Heart left ventricle (tissue), 16 donors: ENCODE measurements around the gene TMEM126B. TPM values are rescaled to one million over a fixed set of nuclear protein-coding genes. Genes with fewer than 3 reads are reported as not detected.
A peak's percentile ranks its signal among the peaks of the same experiment; 100 is the strongest.

ENCODE experiments used
- ATAC-seq, 4 donors: fragments of 200-7000 bp; cut with Tn5 transposase; one replicate each; pipeline ENCODE4 v1.9.1; 2020 to 2022; ENCODE audit warnings: moderate library complexity in 4 of 4, mild to moderate bottlenecking in 3 of 4, moderate number of reproducible peaks in 1 of 4
- DNase-seq, 5 donors: peaks; one replicate each; pipeline ENCODE4 v3.0.0-alpha.2; 2020
- H3K27ac ChIP-seq, 12 donors: fragments of 200-600 bp; sonication (generic) in 4 of 12; one replicate each; pipeline versions ENCODE4 v1.5.0 to v1.8.0; 2016 to 2022; ENCODE audit warnings: mild to moderate bottlenecking in 2 of 12
- H3K27me3 ChIP-seq, 9 donors: fragments of 200-600 bp; sonication (generic) in 2 of 9; one replicate each; pipeline versions ENCODE4 v1.5.1 to v1.8.0; 2016 to 2022; ENCODE audit warnings: mild to moderate bottlenecking in 3 of 9
- H3K36me3 ChIP-seq, 9 donors: fragments of 200-600 bp; sonication (generic) in 2 of 9; one replicate each; pipeline versions ENCODE4 v1.5.0 to v1.8.0; 2018 to 2022; ENCODE audit warnings: mild to moderate bottlenecking in 2 of 9
- H3K4me1 ChIP-seq, 12 donors: fragments of 200-600 bp; sonication (generic) in 4 of 12; one replicate each; pipeline versions ENCODE4 v1.5.0 to v1.8.0; 2016 to 2022; ENCODE audit warnings: mild to moderate bottlenecking in 3 of 12
- H3K4me3 ChIP-seq, 12 donors: fragments of 200-600 bp; sonication (generic) in 4 of 12; one replicate each; pipeline versions ENCODE4 v1.5.0 to v1.8.0; 2017 to 2022; ENCODE audit warnings: mild to moderate bottlenecking in 9 of 12, moderate library complexity in 4 of 12
- H3K9me3 ChIP-seq, 12 donors: fragments of 200-600 bp; sonication (generic) in 4 of 12; one replicate each; pipeline versions ENCODE4 v1.5.0 to v1.8.0; 2016 to 2022; ENCODE audit warnings: mild to moderate bottlenecking in 1 of 12
- CTCF ChIP-seq, 12 donors: fragments of 200-600 bp; sonication (generic) in 4 of 12; IDR thresholded peaks; one replicate each; pipeline versions ENCODE4 v1.5.0 to v1.8.0; 2018 to 2022; ENCODE audit warnings: antibody characterized with exemption in 12 of 12, mild to moderate bottlenecking in 5 of 12
- POLR2A ChIP-seq, 2 donors: fragments of 450-650 bp; IDR thresholded peaks; one replicate each; pipeline ENCODE4 v1.6.1; 2017; ENCODE audit warnings: antibody characterized with exemption in 2 of 2, mild to moderate bottlenecking in 2 of 2, moderate library complexity in 2 of 2
- WGBS, 4 donors: extraction: QIAGEN DNeasy Blood & Tissue Kit in 2 of 4; methylation state at CpG; one replicate each; pipeline versions ENCODE4 v1.1.5 to v1.1.7; 2013 to 2018; 5-methylcytosine and 5-hydroxymethylcytosine counted together
- intact Hi-C, 10 donors: fragments of 100-400 bp; cut with DNase I; formaldehyde crosslinking; loops; one replicate each; pipeline versions ENCODE4 v1.11.1 to v1.14.2; 2022
- polyA plus RNA-seq, 2 donors: library from polyadenylated mRNA; stranded (reverse); fragments of 200-250 nt; gene quantifications; one replicate each; pipeline ENCODE4 v1.2.3, GENCODE V29; 2013
- total RNA-seq, 9 donors: library from RNA; depleted of rRNA in 2 of 9; stranded (reverse); fragments of >200 nt in 2 of 9; fragmentation: NEBNext Ultra II Directional in 3 of 9; extraction: Animal tissue kit (Norgen Biotek cat#: 25700) in 3 of 9; gene quantifications; one replicate each; pipeline versions ENCODE4 v1.1.0 to v1.2.4, GENCODE V29; 2016 to 2023
- donor health status: ischemic (EF 13 %, LVEDD 7.1; RV severe dilation, severe dysfunction).
- donor health status: healthy with polysubstance abuse.
- donor health status: DM: no; HTN: yes; CAD: no.
- donor health status: DM: no; HTN: no; CAD: no.
- donor health status: ischemic (EF 25% LVEDD 6.9; RV normal size, moderate dysfunction).
- donor health status: ischemic (EF 25% LVEDD 5.7; RV mildly dilated, moderate dysfunction).
- donor health status: healthy.
- donor health status: DM: yes; HTN: yes; CAD: no.
- donor health status: ischemic (EF 35%, LVEDD 5.7; RV mildly dilated, moderate dysfunction).
- donor health status: nonischemic (EF 11% LVEDD 7.7; RV severe dilation, severe dysfunction).
- donor health status: DM: yes; HTN: yes; CAD: no.
- donor health status: PGD.
- donor health status: ischemic (EF 29% LVEDD 5.4; RV normal size, mild dysfunction).
- donor health status: nonischemic (EF 23%, LVEDD 6.1; RV moderate dilation, normal function).

Gene TMEM126B
- total and polyA plus RNA-seq, 11 donors, result 42.7 to 129 (median 52.4) TPM

GRCh38 chr11:85590848-85591483 is 37.4 kb upstream of the TMEM126B start:
- WGBS, 4 donors, result 77 to 80% (median 78%) methylated on average over 4 of the region's 4 CpGs
- no peaks in the 10 kb centered on the region for H3K27me3 ChIP-seq
- ATAC-seq, result no peak
- H3K36me3 ChIP-seq, result peaks cover 0 to 4% (median 0%) of the 10 kb centered on the region in 9 donors
- H3K27ac ChIP-seq, result no peak overlapping the region
- intact Hi-C loops, result loop anchor here in 8 of 10 donors (5.0 to 10.0 kb wide), 7 partner anchors 74 to 624 kb away; partner anchors contain the start of genes CCDC83 (in 1 of the 8), CREBZF (in 1 of the 8) and SYTL2 (in 1 of the 8)
- H3K9me3 ChIP-seq, result peaks cover 0 to 8% (median 0%) of the 10 kb centered on the region in 12 donors
- no peak for DNase-seq
- no peaks in the 10 kb centered on the region for H3K4me1 ChIP-seq
- TF ChIP-seq POLR2A (IDR thresholded peaks at IDR 0.05), result no peak
- TF ChIP-seq CTCF (IDR thresholded peaks at IDR 0.05), result peak in 9 of 12 donors; percentile 12 to 51 (median 25)
- H3K4me3 ChIP-seq, result no peak overlapping the region

GRCh38 chr11:85595285-85595884 is 33.0 kb upstream of the TMEM126B start:
- Histone ChIP-seq H3K36me3 (no peaks in the 10 kb centered on the region), H3K27me3 (no peaks in the 10 kb centered on the region), H3K9me3 (no peaks in the 10 kb centered on the region), H3K4me3 (no peak overlapping the region), H3K4me1 (no peaks in the 10 kb centered on the region), H3K27ac (no peak overlapping the region)
- intact Hi-C loops, result loop anchor here in 9 of 10 donors (5.0 to 10.0 kb wide), 7 partner anchors 69 to 619 kb away; partner anchors contain the start of genes CCDC83 (in 1 of the 9), CREBZF (in 1 of the 9) and SYTL2 (in 1 of the 9)
- no peak for DNase-seq
- ATAC-seq, result peak in 1 of 4 donors; percentile 57
- no peak for TF ChIP-seq POLR2A (IDR thresholded peaks at IDR 0.05)
- peak; percentile 43 to 78 (median 63) for TF ChIP-seq CTCF (IDR thresholded peaks at IDR 0.05)

- no peak for ATAC-seq
- no peak overlapping the region for H3K4me3 ChIP-seq
- no peaks in the 10 kb centered on the region for H3K36me3 ChIP-seq
- H3K27ac ChIP-seq, result no peak overlapping the region
- H3K27me3 ChIP-seq, result no peaks in the 10 kb centered on the region
- WGBS, 4 donors, result 66 to 82% (median 78%) methylated on average over 2 of the region's 2 CpGs
- intact Hi-C loops, result loop anchor here in 9 of 10 donors (5.0 to 10.0 kb wide), 7 partner anchors 68 to 618 kb away; partner anchors contain the start of genes CCDC83 (in 1 of the 9), CREBZF (in 1 of the 9) and SYTL2 (in 1 of the 9)
- no peaks in the 10 kb centered on the region for H3K9me3 ChIP-seq
- TF ChIP-seq CTCF (IDR thresholded peaks at IDR 0.05) (no peak), POLR2A (IDR thresholded peaks at IDR 0.05) (no peak)
- no peak for DNase-seq
- H3K4me1 ChIP-seq, result no peaks in the 10 kb centered on the region
Observed at GRCh38 chr11:85596886-85597285, 31.5 kb upstream of the TMEM126B start.

- WGBS, 4 donors, result 69 to 71% (median 69%) methylated on average over 5 of the region's 5 CpGs
- H3K36me3 ChIP-seq, result no peaks in the 10 kb centered on the region
- ATAC-seq (no peak), DNase-seq (no peak)
- no peaks in the 10 kb centered on the region for H3K9me3 ChIP-seq
- no peak for TF ChIP-seq POLR2A (IDR thresholded peaks at IDR 0.05)
- TF ChIP-seq CTCF (IDR thresholded peaks at IDR 0.05), result no peak
- intact Hi-C loops, result loop anchor here in 9 of 10 donors (5.0 to 10.0 kb wide), 7 partner anchors 66 to 616 kb away; partner anchors contain the start of genes CCDC83 (in 1 of the 9), CREBZF (in 1 of the 9) and SYTL2 (in 1 of the 9)
- no peak overlapping the region for H3K27ac ChIP-seq
- no peaks in the 10 kb centered on the region for H3K4me1 ChIP-seq
- H3K27me3 ChIP-seq, result no peaks in the 10 kb centered on the region
- no peak overlapping the region for H3K4me3 ChIP-seq
Observed at GRCh38 chr11:85599083-85599482, 29.3 kb upstream of the TMEM126B start.
